K562 (cell line): Measurements from ENCODE around the gene SLC35E2B. TPM values are rescaled to one million over a fixed set of nuclear protein-coding genes. Genes with fewer than 3 reads are reported as not detected.

Source experiments
- BRD9 ChIP-seq: fragments of 450-650 bp; IDR thresholded peaks from 2 replicates; pipeline ENCODE4 v1.6.1; 2018; ENCODE audit warnings: low read depth; ENCODE audit not compliant: partially characterized antibody
- CBFA2T3 ChIP-seq: fragments of 450-650 bp; IDR thresholded peaks from 2 replicates; pipeline ENCODE4 v1.6.1; 2017
- CTCF ChIP-seq, 3 experiments: IDR thresholded peaks in 2 of 3; conservative IDR thresholded peaks in 1 of 3; 2 replicates each; pipeline ENCODE4 v1.5.1; 2011 to 2012; ENCODE audit warnings: low read length in 3 of 3, mild to moderate bottlenecking in 3 of 3, control low read depth in 2 of 3, improper control_type of control experiment in 1 of 3, inconsistent platforms in 1 of 3, low read depth in 1 of 3, mixed read lengths in 1 of 3, moderate library complexity in 1 of 3; ENCODE audit not compliant: insufficient read depth in 2 of 3
- ELK1 ChIP-seq: sonication (generic); formaldehyde crosslinking; IDR thresholded peaks from 2 replicates; pipeline ENCODE4 v1.8.1; 2022; ENCODE audit warnings: missing genetic modification reagents
- EP300 ChIP-seq: IDR thresholded peaks from 2 replicates; pipeline ENCODE4 v1.6.1; 2012; ENCODE audit warnings: low read length, improper control_type of control experiment
- FOXA3 ChIP-seq, 2 experiments: fragments of 450-650 bp in 1 of 2; sonication (generic) in 1 of 2; formaldehyde crosslinking; IDR thresholded peaks in 1 of 2; conservative IDR thresholded peaks in 1 of 2; 2 replicates each; pipeline versions ENCODE4 v1.4.0 to v1.8.0; 2020 to 2022; ENCODE audit warnings: mild to moderate bottlenecking in 2 of 2, missing genetic modification reagents in 1 of 2
- FOXK2 ChIP-seq, 2 experiments: fragments of 450-650 bp; IDR thresholded peaks in 1 of 2; conservative IDR thresholded peaks in 1 of 2; 2 replicates each; pipeline ENCODE4 v1.6.1; 2016; ENCODE audit warnings: low read depth in 2 of 2, mild to moderate bottlenecking in 1 of 2
- HINFP ChIP-seq: fragments of 450-650 bp; conservative IDR thresholded peaks from 2 replicates; pipeline ENCODE4 v1.6.1; 2016; ENCODE audit warnings: missing genetic modification characterization, low read depth, mild to moderate bottlenecking, control low read depth, missing compliant biosample characterization
- LARP7 ChIP-seq: fragments of 450-650 bp; IDR thresholded peaks from 2 replicates; pipeline ENCODE4 v1.6.1; 2016
- MAX ChIP-seq: sonication (generic); formaldehyde crosslinking; IDR thresholded peaks from 2 replicates; pipeline ENCODE4 v1.9.0; 2022; ENCODE audit warnings: mild to moderate bottlenecking, missing genetic modification reagents
- MCM2 ChIP-seq: fragments of 450-650 bp; IDR thresholded peaks from 2 replicates; pipeline ENCODE4 v1.6.1; 2017; ENCODE audit warnings: low read depth, mild to moderate bottlenecking
- POLR2AphosphoS2 ChIP-seq: IDR thresholded peaks from 2 replicates; pipeline ENCODE4 v1.6.1; 2012; ENCODE audit warnings: low read length, improper control_type of control experiment
- RFX1 ChIP-seq: fragments of 450-650 bp; IDR thresholded peaks from 2 replicates; pipeline ENCODE4 v1.6.1; 2016; ENCODE audit warnings: mild to moderate bottlenecking, moderate library complexity
- SIN3B ChIP-seq: fragments of 450-650 bp; IDR thresholded peaks from 2 replicates; pipeline ENCODE4 v1.6.1; 2017; ENCODE audit warnings: low read depth, mild to moderate bottlenecking, moderate library complexity
- SMARCA5 ChIP-seq: fragments of 450-650 bp; IDR thresholded peaks from 2 replicates; pipeline ENCODE4 v1.6.1; 2016
- SNRNP70 ChIP-seq: fragments of 200-400 bp; formaldehyde crosslinking; optimal IDR thresholded peaks from 2 replicates; pipeline ENCODE3; 2017; ENCODE audit warnings: low read depth, low read length
- SRSF1 ChIP-seq: fragments of 200-400 bp; formaldehyde crosslinking; IDR thresholded peaks from 2 replicates; pipeline ENCODE4 v1.6.1; 2017; ENCODE audit warnings: mild to moderate bottlenecking, low read depth, low read length, moderate library complexity
- TAF1 ChIP-seq: IDR thresholded peaks from 2 replicates; pipeline ENCODE4 v1.6.1; 2011; ENCODE audit warnings: mild to moderate bottlenecking, low read length, moderate library complexity; ENCODE audit not compliant: insufficient read depth, control insufficient read depth, severe bottlenecking; ENCODE audit errors: extremely low read depth
- TCFL5 ChIP-seq: fragments of 250-450 bp; sonication (Bioruptor Pico); conservative IDR thresholded peaks from 2 replicates; pipeline ENCODE4 v1.6.1; 2021; ENCODE audit warnings: mild to moderate bottlenecking, moderate library complexity, matching md5 sums
- TEAD2 ChIP-seq: fragments of 450-650 bp; IDR thresholded peaks from 2 replicates; pipeline ENCODE4 v1.6.1; 2016; ENCODE audit warnings: missing genetic modification characterization, control low read depth, missing compliant biosample characterization
- ZNF143 ChIP-seq: sonication (generic); formaldehyde crosslinking; IDR thresholded peaks from 2 replicates; pipeline ENCODE4 v1.9.0; 2022; ENCODE audit warnings: mild to moderate bottlenecking, missing genetic modification reagents
- ZNF253 ChIP-seq: fragments of 250-450 bp; sonication (Bioruptor Pico); conservative IDR thresholded peaks from 2 replicates; pipeline ENCODE4 v1.6.1; 2021; ENCODE audit warnings: mild to moderate bottlenecking
- ZNF507 ChIP-seq: conservative IDR thresholded peaks from 2 replicates; pipeline ENCODE4 v1.6.1; 2017; ENCODE audit warnings: missing genetic modification characterization, missing compliant biosample characterization
- ZNF76 ChIP-seq: fragments of 250-450 bp; sonication (Bioruptor Pico); IDR thresholded peaks from 2 replicates; pipeline ENCODE4 v1.4.0; 2020; ENCODE audit warnings: mild to moderate bottlenecking, moderate library complexity, borderline replicate concordance
- polyA plus RNA-seq, 8 experiments: library from polyadenylated mRNA; depleted of rRNA in 4 of 8; stranded (reverse) in 5 of 8; unstranded in 3 of 8; fragments of >200 nt; fragmentation: Nextera tagmentation in 2 of 8; fragmentation: Illumina TruSeq in 1 of 8; extraction: Ambion mirVana in 2 of 8; extraction: Trizol in 1 of 8; gene quantifications; 2 replicates each; pipeline versions ENCODE4 v1.2.1 to v1.2.3, GENCODE V29; 2011 to 2014; ENCODE audit warnings: inconsistent platforms in 1 of 8, missing spikeins in 1 of 8
- total RNA-seq, 7 experiments: library from RNA; depleted of rRNA in 6 of 7; stranded (reverse); fragments of >200 nt in 6 of 7; fragmentation: Illumina TruSeq in 2 of 7; extraction: Trizol in 2 of 7; gene quantifications; 2 replicates each; pipeline versions ENCODE4 v1.2.1 to v1.2.3, GENCODE V29; 2011 to 2021; ENCODE audit warnings: low replicate concordance in 1 of 7

Gene SLC35E2B
- total and polyA plus RNA-seq, 9 of the 15 experiments (the other 6 are each of a cell fraction or from before 2014, with no cell fraction given): 4.7 to 44.6 (median 20.7) TPM

- TF ChIP-seq HINFP (tag) (no peak), SMARCA5 (peak; percentile 88), MAX (peak; percentile 74; the same call in 1 of the 2 replicates), ZNF76 (CRISPR knock-in tag) (peak; percentile 83; the same call in 1 of the 2 replicates), CTCF (IDR thresholded peaks at IDR 0.05 in 2 of 3, conservative IDR thresholded peaks at IDR 0.05 in 1 of 3; ENCODE audit: insufficient read depth in 2 of 3, low read depth in 1 of 3, low read length in 3 of 3) (0 out of 6 replicates have a peak, but pooled peaks of 1 of the 3 experiments have one; percentile 3), SNRNP70 (no peak), ELK1 (CRISPR knock-in tag) (peak; percentile 38; the same call in 1 of the 2 replicates), RFX1 (peak; percentile 99), CBFA2T3 (peak; percentile 15; the same call in 1 of the 2 replicates), FOXA3 (CRISPR knock-in tag; conservative IDR thresholded peaks at IDR 0.05 in 1 of 2, IDR thresholded peaks at IDR 0.05 in 1 of 2) (peak in 1 of 2 experiments; percentile 61; a peak in 1 of 4 replicates), POLR2AphosphoS2 (0 out of 2 replicates have a peak, but pooled peaks have one; percentile 72), SIN3B (peak; percentile 67), ZNF507 (tag) (no peak), BRD9 (peak; percentile 59), LARP7 (0 out of 2 replicates have a peak, but pooled peaks have one; percentile 60), ZNF253 (no peak), TCFL5 (no peak), ZNF143 (peak; percentile 87), FOXK2 (conservative IDR thresholded peaks at IDR 0.05 in 1 of 2, IDR thresholded peaks at IDR 0.05 in 1 of 2; ENCODE audit: low read depth in 2 of 2) (peak in 1 of 2 experiments; percentile 2; a peak in 1 of 4 replicates), MCM2 (no peak), EP300 (0 out of 2 replicates have a peak, but pooled peaks have one; percentile 22), TEAD2 (no peak), SRSF1 (0 out of 2 replicates have a peak, but pooled peaks have one; percentile 40), TAF1 (peak; percentile 71)
Measured at GRCh38 chr1:1615256-1616044, 77.1 kb downstream of the SLC35E2B start, which contains the start of gene MIB2 (continued).
